Measurements from ENCODE around the gene ERBB3.

GRCh38 chr12:56038022-56038655 is 41.8 kb upstream of the ERBB3 start:
- TF ChIP-seq CTCF (conservative IDR thresholded peaks at IDR 0.05; ENCODE audit: low read length) = no peak
- TF ChIP-seq EZH2phosphoT487 (IDR thresholded peaks at IDR 0.05; ENCODE audit: borderline replicate concordance, low read depth, low read length) = no peak
